ENCODE data around the gene LPGAT1.

The LPGAT1 gene

GRCh38 chr1:211741788-211742187 lies 88.8 kb downstream of the LPGAT1 start:
- Histone ChIP-seq H3K4me3 (replicated peaks; ENCODE audit: insufficient read depth, low read length) (no peak overlapping the region), H3K27me3 (ENCODE audit: insufficient read depth, poor library complexity, severe bottlenecking) (no peaks in the 10 kb centered on the region), H3K27ac (replicated peaks) (no peak overlapping the region)
- DNase-seq (ENCODE audit: low read depth in 1 of 2, low spot score in 1 of 2) = no peak
- TF ChIP-seq REST (IDR thresholded peaks at IDR 0.05; ENCODE audit: insufficient replicate concordance, low read depth) (no peak), POLR2AphosphoS5 (IDR thresholded peaks at IDR 0.05; ENCODE audit: low read depth) (no peak), CTCF (IDR thresholded peaks at IDR 0.05; ENCODE audit: insufficient read depth, low read length) (no peak), GABPA (IDR thresholded peaks at IDR 0.05; ENCODE audit: low read depth) (no peak), SPI1 (IDR thresholded peaks at IDR 0.05; ENCODE audit: borderline replicate concordance, low read depth) (no peak)

GRCh38 chr1:211741116-211741515 lies 89.4 kb downstream of the LPGAT1 start:
- DNase-seq (ENCODE audit: low read depth in 1 of 2, low spot score in 1 of 2) = peak in 1 of 2 experiments; percentile 18
- no peak overlapping the region for H3K27ac ChIP-seq (replicated peaks)
- H3K27me3 ChIP-seq (ENCODE audit: insufficient read depth, poor library complexity, severe bottlenecking) = no peaks in the 10 kb centered on the region
- no peak overlapping the region for H3K4me3 ChIP-seq (replicated peaks; ENCODE audit: insufficient read depth, low read length)
- no peak for TF ChIP-seq CTCF (IDR thresholded peaks at IDR 0.05; ENCODE audit: insufficient read depth, low read length)
- TF ChIP-seq SPI1 (IDR thresholded peaks at IDR 0.05; ENCODE audit: borderline replicate concordance, low read depth) = no peak
- TF ChIP-seq GABPA (IDR thresholded peaks at IDR 0.05; ENCODE audit: low read depth) = no peak
- no peak for TF ChIP-seq REST (IDR thresholded peaks at IDR 0.05; ENCODE audit: insufficient replicate concordance, low read depth)
- TF ChIP-seq POLR2AphosphoS5 (IDR thresholded peaks at IDR 0.05; ENCODE audit: low read depth) = no peak

- H3K4me3 ChIP-seq (replicated peaks; ENCODE audit: insufficient read depth, low read length) = no peak overlapping the region
- no peak for DNase-seq (ENCODE audit: low read depth in 1 of 2, low spot score in 1 of 2)
- H3K27me3 ChIP-seq (ENCODE audit: insufficient read depth, poor library complexity, severe bottlenecking) = no peaks in the 10 kb centered on the region
- TF ChIP-seq GABPA (IDR thresholded peaks at IDR 0.05; ENCODE audit: low read depth) (no peak), CTCF (IDR thresholded peaks at IDR 0.05; ENCODE audit: insufficient read depth, low read length) (no peak), REST (IDR thresholded peaks at IDR 0.05; ENCODE audit: insufficient replicate concordance, low read depth) (no peak), POLR2AphosphoS5 (IDR thresholded peaks at IDR 0.05; ENCODE audit: low read depth) (no peak), SPI1 (IDR thresholded peaks at IDR 0.05; ENCODE audit: borderline replicate concordance, low read depth) (no peak)
- no peak overlapping the region for H3K27ac ChIP-seq (replicated peaks)
Observed at GRCh38 chr1:211739671-211740411, 90.7 kb downstream of the LPGAT1 start.

All from HL-60 (cell line).